Measurements from ENCODE around the gene SLIRP.
"Not testable (repeated sequence)": the region's sequence is repeated elsewhere in the genome, so short reads cannot be mapped to it uniquely, and the experiment has no call there.

DNA sequence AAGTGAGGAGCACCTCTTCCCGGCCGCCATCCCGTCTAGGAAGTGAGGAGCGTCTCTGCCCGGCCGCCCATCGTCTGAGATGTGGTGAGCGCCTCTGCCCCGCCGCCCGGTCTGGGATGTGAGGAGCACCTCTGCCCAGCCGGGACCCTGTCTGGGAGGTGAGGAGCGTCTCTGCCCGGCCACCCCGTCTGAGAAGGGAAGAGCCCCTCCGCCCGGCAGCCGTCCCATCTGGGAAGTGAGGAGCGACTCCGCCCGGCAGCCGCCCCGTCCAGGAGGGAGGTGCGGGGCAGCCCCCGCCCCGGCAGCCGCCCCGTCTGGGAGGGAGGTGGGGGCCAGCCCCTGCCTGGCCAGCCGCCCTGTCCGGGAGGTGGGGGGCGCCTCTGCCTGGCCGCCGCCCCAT lies 39.5 kb downstream of the SLIRP start:
- TF ChIP-seq, protein P1, sequence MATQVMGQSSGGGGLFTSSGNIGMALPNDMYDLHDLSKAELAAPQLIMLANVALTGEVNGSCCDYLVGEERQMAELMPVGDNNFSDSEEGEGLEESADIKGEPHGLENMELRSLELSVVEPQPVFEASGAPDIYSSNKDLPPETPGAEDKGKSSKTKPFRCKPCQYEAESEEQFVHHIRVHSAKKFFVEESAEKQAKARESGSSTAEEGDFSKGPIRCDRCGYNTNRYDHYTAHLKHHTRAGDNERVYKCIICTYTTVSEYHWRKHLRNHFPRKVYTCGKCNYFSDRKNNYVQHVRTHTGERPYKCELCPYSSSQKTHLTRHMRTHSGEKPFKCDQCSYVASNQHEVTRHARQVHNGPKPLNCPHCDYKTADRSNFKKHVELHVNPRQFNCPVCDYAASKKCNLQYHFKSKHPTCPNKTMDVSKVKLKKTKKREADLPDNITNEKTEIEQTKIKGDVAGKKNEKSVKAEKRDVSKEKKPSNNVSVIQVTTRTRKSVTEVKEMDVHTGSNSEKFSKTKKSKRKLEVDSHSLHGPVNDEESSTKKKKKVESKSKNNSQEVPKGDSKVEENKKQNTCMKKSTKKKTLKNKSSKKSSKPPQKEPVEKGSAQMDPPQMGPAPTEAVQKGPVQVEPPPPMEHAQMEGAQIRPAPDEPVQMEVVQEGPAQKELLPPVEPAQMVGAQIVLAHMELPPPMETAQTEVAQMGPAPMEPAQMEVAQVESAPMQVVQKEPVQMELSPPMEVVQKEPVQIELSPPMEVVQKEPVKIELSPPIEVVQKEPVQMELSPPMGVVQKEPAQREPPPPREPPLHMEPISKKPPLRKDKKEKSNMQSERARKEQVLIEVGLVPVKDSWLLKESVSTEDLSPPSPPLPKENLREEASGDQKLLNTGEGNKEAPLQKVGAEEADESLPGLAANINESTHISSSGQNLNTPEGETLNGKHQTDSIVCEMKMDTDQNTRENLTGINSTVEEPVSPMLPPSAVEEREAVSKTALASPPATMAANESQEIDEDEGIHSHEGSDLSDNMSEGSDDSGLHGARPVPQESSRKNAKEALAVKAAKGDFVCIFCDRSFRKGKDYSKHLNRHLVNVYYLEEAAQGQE (IDR thresholded peaks at IDR 0.05; ENCODE audit: low read depth, low read length): not testable (repeated sequence)
- TF ChIP-seq, protein P2, sequence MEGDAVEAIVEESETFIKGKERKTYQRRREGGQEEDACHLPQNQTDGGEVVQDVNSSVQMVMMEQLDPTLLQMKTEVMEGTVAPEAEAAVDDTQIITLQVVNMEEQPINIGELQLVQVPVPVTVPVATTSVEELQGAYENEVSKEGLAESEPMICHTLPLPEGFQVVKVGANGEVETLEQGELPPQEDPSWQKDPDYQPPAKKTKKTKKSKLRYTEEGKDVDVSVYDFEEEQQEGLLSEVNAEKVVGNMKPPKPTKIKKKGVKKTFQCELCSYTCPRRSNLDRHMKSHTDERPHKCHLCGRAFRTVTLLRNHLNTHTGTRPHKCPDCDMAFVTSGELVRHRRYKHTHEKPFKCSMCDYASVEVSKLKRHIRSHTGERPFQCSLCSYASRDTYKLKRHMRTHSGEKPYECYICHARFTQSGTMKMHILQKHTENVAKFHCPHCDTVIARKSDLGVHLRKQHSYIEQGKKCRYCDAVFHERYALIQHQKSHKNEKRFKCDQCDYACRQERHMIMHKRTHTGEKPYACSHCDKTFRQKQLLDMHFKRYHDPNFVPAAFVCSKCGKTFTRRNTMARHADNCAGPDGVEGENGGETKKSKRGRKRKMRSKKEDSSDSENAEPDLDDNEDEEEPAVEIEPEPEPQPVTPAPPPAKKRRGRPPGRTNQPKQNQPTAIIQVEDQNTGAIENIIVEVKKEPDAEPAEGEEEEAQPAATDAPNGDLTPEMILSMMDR (IDR thresholded peaks at IDR 0.05): not testable (repeated sequence)
- TF ChIP-seq SMC3 (IDR thresholded peaks at IDR 0.05; ENCODE audit: low read depth, low read length); CHD2 (IDR thresholded peaks at IDR 0.05; ENCODE audit: low read length, partially characterized antibody); ELF1 (IDR thresholded peaks at IDR 0.05); JUND (IDR thresholded peaks at IDR 0.05); FOXM1 (IDR thresholded peaks at IDR 0.05; ENCODE audit: low read depth); POLR2AphosphoS5 (IDR thresholded peaks at IDR 0.05; ENCODE audit: low read depth, low read length); RFX5 (IDR thresholded peaks at IDR 0.05; ENCODE audit: low read length); RAD21 (IDR thresholded peaks at IDR 0.05; ENCODE audit: low read length); GABPA (IDR thresholded peaks at IDR 0.05; ENCODE audit: low read depth): not testable (repeated sequence)
- TF ChIP-seq, protein P3, sequence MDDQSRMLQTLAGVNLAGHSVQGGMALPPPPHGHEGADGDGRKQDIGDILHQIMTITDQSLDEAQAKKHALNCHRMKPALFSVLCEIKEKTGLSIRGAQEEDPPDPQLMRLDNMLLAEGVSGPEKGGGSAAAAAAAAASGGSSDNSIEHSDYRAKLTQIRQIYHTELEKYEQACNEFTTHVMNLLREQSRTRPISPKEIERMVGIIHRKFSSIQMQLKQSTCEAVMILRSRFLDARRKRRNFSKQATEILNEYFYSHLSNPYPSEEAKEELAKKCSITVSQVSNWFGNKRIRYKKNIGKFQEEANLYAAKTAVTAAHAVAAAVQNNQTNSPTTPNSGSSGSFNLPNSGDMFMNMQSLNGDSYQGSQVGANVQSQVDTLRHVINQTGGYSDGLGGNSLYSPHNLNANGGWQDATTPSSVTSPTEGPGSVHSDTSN (IDR thresholded peaks at IDR 0.05): not testable (repeated sequence)
- TF ChIP-seq, protein P4, sequence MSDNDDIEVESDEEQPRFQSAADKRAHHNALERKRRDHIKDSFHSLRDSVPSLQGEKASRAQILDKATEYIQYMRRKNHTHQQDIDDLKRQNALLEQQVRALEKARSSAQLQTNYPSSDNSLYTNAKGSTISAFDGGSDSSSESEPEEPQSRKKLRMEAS (IDR thresholded peaks at IDR 0.05; ENCODE audit: low read depth): not testable (repeated sequence)
- TF ChIP-seq, protein P5, sequence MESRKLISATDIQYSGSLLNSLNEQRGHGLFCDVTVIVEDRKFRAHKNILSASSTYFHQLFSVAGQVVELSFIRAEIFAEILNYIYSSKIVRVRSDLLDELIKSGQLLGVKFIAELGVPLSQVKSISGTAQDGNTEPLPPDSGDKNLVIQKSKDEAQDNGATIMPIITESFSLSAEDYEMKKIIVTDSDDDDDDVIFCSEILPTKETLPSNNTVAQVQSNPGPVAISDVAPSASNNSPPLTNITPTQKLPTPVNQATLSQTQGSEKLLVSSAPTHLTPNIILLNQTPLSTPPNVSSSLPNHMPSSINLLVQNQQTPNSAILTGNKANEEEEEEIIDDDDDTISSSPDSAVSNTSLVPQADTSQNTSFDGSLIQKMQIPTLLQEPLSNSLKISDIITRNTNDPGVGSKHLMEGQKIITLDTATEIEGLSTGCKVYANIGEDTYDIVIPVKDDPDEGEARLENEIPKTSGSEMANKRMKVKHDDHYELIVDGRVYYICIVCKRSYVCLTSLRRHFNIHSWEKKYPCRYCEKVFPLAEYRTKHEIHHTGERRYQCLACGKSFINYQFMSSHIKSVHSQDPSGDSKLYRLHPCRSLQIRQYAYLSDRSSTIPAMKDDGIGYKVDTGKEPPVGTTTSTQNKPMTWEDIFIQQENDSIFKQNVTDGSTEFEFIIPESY (IDR thresholded peaks at IDR 0.05; ENCODE audit: borderline replicate concordance, low read depth): not testable (repeated sequence)
